ENCODE data around the gene CDH4.

The CDH4 gene

GRCh38 chr20:61590236-61590635 is 338.2 kb downstream of the CDH4 start:
- no peak for FAIRE-seq

DNA sequence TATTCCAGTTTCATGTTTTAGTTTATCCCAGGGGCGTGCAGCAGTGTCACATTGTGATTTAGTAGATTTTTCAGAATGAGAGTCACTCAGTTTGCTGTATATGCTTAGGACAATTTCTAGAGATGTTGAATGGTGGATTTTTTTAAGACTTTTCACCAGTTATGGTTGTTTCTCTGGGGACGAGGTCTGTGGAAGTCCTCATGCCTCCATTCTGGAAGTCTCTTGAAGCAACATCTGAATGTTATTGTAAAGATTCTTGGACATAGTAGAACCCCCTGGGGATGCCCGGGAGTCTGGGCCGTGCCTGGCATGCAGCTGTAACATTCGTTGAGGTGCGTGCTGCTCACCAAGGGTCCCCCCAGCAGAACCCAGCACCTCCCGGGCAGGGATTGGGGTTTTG is 341.5 kb downstream of the CDH4 start:
- FAIRE-seq = no peak

DNA sequence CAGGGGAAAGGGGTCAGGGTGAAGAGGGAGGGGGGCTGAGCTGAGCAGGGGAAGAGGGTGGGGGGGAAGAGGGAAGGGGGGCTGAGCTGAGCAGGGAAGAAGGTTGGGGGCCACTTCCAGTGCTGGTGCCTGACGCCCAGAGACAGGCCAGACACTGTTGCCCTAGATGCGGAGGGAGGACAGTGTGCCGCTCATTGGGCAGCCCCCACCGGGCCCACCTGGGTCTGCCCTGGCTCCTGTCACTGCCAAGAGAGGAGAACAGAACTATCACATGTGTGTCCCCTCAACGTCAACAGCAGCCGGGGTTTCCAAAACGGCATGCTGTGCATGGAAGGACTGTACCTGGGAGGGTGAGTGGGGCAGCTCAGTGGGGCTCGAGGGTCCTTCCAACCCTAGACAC is 342.1 kb downstream of the CDH4 start:
- FAIRE-seq = no peak

GRCh38 chr20:61595216-61595615 is 343.2 kb downstream of the CDH4 start:
- FAIRE-seq = no peak

DNA sequence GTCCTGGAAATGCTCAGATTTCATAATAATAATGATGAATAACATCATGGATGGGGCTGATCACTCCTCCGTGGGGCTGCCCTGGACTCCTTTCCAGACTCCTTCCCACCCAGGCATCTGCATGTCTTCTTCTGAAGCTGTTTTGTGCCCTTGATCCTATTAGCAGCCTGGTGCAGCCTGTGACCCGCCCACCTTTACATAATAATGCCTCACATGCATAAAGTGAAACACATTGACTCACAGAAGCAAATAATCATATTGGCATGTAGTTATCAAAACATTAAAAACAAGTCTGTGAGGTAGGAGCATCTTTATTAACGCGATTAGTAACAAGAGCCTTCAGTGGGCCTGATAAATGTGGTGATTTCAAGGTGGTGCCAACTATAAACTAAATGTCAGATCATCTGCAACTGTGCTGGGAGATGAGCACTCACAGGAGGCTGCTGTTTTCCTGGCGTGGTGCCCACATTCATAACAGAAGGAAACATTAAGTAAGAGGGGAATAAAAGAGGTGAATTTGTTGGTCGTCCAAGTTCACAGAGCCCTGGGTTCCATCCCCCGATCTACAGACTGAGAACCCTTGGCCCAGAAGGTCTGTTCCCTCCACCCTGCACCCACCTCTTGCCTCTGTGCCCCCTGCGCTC is 344.7 kb downstream of the CDH4 start:
- no peak for FAIRE-seq

- no peak for FAIRE-seq
These were observed 345.9 kb downstream of the CDH4 start for GRCh38 chr20:61597996-61598395.

DNA sequence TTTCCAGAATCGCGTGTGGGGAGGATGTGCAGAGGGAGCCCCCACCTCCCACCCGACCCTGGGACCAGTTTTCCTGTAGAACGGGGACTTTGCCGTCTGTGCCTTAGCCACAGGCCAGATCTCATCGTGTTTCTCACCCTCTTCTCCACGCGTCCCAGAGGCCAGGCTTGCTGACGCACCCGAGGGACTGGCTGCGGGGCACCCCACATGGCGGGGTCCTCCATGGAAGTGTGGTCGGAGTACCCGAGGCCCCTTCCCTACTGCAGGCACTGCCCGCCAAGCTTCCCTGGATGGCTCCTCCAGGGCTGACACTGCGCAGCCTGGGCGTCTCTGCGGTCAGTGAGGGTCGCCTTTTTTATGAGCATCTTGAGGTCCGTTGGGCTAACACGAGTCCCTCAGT is 346.5 kb downstream of the CDH4 start:
- no peak for FAIRE-seq

- FAIRE-seq = no peak
These were observed 347.0 kb downstream of the CDH4 start for GRCh38 chr20:61599061-61599531.

GRCh38 chr20:61599541-61599992 is 347.5 kb downstream of the CDH4 start:
- FAIRE-seq = no peak

- FAIRE-seq = no peak
These were observed 348.0 kb downstream of the CDH4 start for GRCh38 chr20:61600016-61600415.

GRCh38 chr20:61601361-61601760 is 349.3 kb downstream of the CDH4 start:
- no peak for FAIRE-seq

GRCh38 chr20:61601853-61602252 is 349.8 kb downstream of the CDH4 start:
- FAIRE-seq = no peak

- no peak for FAIRE-seq
These were observed 351.7 kb downstream of the CDH4 start for GRCh38 chr20:61603715-61604114.

DNA sequence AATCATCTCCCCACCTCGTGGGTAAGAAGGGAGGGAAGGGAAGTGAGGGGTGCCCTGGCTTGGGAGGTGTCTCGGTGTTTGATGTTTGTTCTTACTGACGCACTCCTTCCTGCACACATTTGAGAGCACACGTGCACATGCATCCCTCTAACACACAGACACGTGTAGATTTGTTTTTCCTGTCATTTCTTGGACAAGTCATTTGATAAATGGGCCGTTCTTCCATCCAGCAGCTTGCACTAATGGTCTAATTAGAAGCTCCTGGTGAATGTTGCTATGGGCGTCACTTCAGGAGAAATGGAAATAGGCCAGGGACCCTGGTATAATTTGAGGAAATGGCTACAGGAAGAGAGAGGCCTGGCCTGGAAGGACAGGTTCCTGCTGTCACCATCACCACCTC is 352.5 kb downstream of the CDH4 start:
- FAIRE-seq = no peak

DNA sequence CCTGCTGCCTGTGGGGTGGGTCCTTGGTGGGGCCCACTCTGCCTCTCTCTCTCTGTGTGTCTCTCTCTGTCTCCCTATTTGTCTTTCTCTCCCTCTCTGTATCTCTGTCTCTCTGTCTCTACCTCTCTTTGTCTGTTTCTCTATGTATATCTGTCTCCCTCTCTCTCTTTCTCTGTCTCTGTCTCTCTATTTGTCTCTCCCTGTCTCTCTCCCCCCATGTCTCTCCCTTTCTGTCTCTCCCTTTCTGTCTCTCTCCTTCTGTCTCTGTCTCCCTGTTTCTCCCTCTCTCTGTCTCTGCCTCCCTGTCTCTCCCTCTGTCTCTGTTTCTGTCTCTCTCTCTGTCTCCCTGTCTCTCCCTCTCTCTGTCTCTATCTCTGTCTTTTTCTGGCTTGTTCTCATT is 353.2 kb downstream of the CDH4 start:
- no peak for FAIRE-seq

- FAIRE-seq = no peak
These were observed 353.9 kb downstream of the CDH4 start for GRCh38 chr20:61605862-61606557.

- no peak for FAIRE-seq
These were observed 356.4 kb downstream of the CDH4 start for GRCh38 chr20:61608275-61609085.

DNA sequence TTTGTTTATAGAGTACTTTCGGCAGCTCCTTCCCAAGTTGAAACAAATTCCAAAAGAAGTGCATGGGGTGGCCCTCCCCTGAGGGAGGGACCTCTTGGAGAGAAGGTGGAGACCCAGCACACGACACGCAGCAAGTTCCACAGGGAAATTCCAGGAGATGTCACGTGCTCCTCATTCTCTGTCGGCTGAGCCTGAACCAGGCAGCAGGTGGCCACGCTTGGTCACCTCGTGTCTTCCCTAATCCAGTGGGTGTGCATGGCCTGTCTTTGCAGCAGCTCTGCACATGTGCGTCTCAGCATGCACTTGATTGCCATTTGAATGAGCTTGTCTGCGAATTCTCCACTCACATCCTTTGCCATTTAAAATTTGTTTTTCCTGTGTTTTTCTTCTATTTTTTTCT is 357.4 kb downstream of the CDH4 start:
- FAIRE-seq = no peak

DNA sequence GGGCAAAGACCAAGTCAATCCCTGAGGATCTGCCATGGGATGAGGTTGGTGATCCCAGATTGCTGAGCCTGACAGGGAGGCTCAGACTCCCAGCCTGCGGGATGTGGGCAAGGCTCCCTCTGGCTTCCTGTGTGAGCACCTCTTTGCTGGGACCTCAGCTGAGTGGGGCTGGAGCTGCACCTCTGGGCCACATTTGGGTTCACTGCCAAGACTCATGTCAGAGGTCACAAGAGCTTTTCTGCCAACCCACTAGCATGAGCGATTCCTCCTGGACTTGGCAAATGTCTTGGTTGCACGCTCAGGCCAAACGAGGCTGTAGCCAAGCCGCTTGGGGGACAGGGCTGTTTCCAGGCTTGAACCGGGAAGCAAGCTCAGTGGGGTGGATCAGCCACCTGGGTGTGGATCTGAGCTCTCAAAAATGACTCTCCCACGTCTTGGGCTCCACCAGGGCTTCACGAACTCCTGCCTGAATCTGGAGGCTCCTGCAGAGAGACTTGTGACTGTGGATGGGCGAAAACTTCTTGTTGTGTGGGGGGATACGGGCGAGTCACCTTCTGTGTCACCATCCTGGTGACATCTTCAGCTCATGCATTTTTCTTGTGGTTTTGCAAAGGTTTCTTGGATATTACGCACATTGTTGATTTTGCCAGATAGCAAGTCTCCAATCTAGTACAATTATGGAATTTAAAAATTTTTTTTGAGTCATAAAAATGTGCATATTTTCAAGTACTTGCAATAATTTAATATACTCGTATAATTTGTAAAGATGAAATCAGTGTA is 359.5 kb downstream of the CDH4 start:
- no peak for FAIRE-seq

DNA sequence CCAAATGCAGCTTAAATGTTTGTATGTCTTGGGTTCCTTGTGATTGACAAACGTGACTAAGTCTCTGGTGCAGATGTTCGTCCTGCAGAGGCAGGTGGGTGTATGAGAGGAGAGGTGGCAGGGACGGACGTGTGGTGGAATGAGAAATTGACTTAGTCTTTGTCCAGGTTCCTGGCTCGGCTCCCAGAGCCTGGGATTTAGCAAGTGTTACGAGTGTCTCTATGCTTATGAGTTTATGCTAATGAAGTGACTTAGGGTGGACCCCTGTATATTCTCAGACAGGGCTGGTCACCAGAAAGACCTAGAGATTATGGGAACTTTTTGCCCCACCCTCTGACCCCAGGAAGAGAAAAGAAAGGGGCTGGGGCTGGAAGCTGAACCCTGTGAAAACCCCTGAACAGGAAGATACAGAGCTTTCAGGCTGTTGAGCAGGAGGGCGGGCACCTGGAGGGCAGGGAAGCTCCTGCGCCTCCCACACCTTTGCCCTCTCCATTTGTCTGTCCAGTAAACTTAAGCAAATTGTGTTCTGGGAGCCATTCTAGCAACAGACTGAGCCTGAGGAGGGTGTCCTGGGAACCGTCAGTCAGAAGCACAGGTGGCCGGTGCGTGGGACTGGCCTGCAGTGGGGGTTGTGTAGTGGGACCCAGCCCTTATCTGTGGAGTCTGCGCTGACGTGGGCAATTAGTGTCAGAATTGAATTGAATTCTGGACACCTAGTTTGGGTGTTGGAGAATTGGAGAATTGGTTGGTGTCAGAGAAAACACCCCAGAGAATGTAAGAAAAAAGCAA is 362.1 kb downstream of the CDH4 start:
- no peak for FAIRE-seq

DNA sequence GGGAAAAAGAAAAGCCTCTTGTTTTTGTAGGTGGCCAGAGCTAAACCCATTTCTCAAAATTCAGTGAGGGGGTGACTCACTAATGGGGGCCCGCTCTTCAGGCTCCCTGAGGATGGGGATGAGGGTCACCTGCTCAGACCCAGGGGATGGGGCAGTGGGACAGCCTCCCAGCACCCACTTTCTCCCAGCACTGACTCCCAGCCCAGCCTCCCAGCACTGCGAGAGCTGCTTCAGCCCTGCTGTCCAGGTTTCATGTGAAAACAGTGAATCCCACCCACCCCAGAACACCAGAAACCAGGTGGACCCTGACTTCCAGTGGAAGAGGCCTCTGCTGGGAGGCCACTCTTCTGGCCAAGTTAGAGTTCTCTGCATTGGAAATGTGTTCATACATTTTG is 362.6 kb downstream of the CDH4 start:
- no peak for FAIRE-seq

GRCh38 chr20:61615806-61616205 is 363.7 kb downstream of the CDH4 start:
- no peak for FAIRE-seq
